OCI-LY1 (cell line): Measurements from ENCODE around the gene SCN7A.

Source experiments
- H2AFZ ChIP-seq: fragments of 200-600 bp; sonication (generic), shearing (Covaris generic); 2 replicates; pipeline ENCODE4 v1.6.0; 2014; ENCODE audit warnings: antibody characterized with exemption, mild to moderate bottlenecking, low read length
- H3F3A ChIP-seq: fragments of 200-600 bp; sonication (generic), shearing (Covaris generic); 2 replicates; pipeline ENCODE4 v1.6.0; 2014; ENCODE audit warnings: mild to moderate bottlenecking, antibody characterized with exemption, low read length, moderate library complexity; ENCODE audit not compliant: insufficient read depth
- H3K27ac ChIP-seq: fragments of 200-600 bp; sonication (generic); 2 replicates; pipeline ENCODE4 v1.5.1; 2014; ENCODE audit warnings: low read length, mixed run types, mild to moderate bottlenecking, low read depth; ENCODE audit not compliant: poor library complexity, severe bottlenecking
- H3K27me3 ChIP-seq: fragments of 200-600 bp; sonication (generic); 2 replicates; pipeline ENCODE4 v1.6.0; 2014; ENCODE audit warnings: antibody characterized with exemption, mild to moderate bottlenecking, low read length, moderate library complexity; ENCODE audit not compliant: insufficient read depth
- H3K36me3 ChIP-seq: fragments of 200-600 bp; sonication (generic); 2 replicates; pipeline ENCODE4 v1.6.1; 2014; ENCODE audit warnings: mild to moderate bottlenecking, antibody characterized with exemption, low read length, moderate library complexity, mixed read lengths; ENCODE audit not compliant: insufficient read depth
- H3K4me1 ChIP-seq: fragments of 200-600 bp; sonication (generic); 2 replicates; pipeline ENCODE4 v1.5.1; 2014; ENCODE audit warnings: mild to moderate bottlenecking, low read length, moderate library complexity; ENCODE audit not compliant: insufficient read depth, severe bottlenecking
- H3K4me2 ChIP-seq: fragments of 200-600 bp; sonication (generic), shearing (Covaris generic); 2 replicates; pipeline ENCODE4 v1.6.1; 2014; ENCODE audit warnings: low read length
- H3K4me3 ChIP-seq: fragments of 200-600 bp; sonication (generic); 2 replicates; pipeline ENCODE4 v1.5.1; 2014; ENCODE audit warnings: low read length, low read depth, mild to moderate bottlenecking, mixed read lengths; ENCODE audit not compliant: poor library complexity, severe bottlenecking
- H3K79me2 ChIP-seq: fragments of 200-600 bp; shearing (Covaris generic); 2 replicates; pipeline ENCODE4 v1.6.1; 2016; ENCODE audit warnings: mixed run types, low read length, mixed read lengths; ENCODE audit not compliant: insufficient read depth
- H3K9ac ChIP-seq: fragments of 200-600 bp; sonication (generic), shearing (Covaris generic); 2 replicates; pipeline ENCODE4 v1.6.1; 2014; ENCODE audit warnings: mild to moderate bottlenecking, low read length, mixed read lengths
- H3K9me2 ChIP-seq: fragments of 200-600 bp; sonication (generic), shearing (Covaris generic); 2 replicates; pipeline ENCODE4 v1.6.1; 2014; ENCODE audit warnings: low read depth, mild to moderate bottlenecking, low read length, mixed read lengths
- H3K9me3 ChIP-seq: fragments of 200-600 bp; shearing (Covaris generic); 2 replicates; pipeline ENCODE4 v1.6.1; 2014; ENCODE audit warnings: low read length, mixed read lengths
- H4K20me1 ChIP-seq: fragments of 200-600 bp; sonication (generic), shearing (Covaris generic); 2 replicates; pipeline ENCODE4 v1.6.0; 2016; ENCODE audit warnings: mild to moderate bottlenecking, low read length; ENCODE audit not compliant: insufficient read depth
- CTCF ChIP-seq: fragments of 200-600 bp; sonication (generic), shearing (Covaris generic); IDR thresholded peaks from 2 replicates; pipeline ENCODE4 v1.5.1; 2017; ENCODE audit warnings: mild to moderate bottlenecking, antibody characterized with exemption, low read length, moderate library complexity, mixed read lengths
- EZH2 ChIP-seq: fragments of 200-600 bp; sonication (generic), shearing (Covaris generic); IDR thresholded peaks from 2 replicates; pipeline ENCODE4 v1.8.0; 2017; ENCODE audit warnings: borderline replicate concordance, mixed run types, mild to moderate bottlenecking, antibody characterized with exemption, low read length, moderate library complexity, mixed read lengths

Gene SCN7A

GRCh38 chr2:166518634-166519390, 24.8 kb upstream of the SCN7A start:
- Histone ChIP-seq H3K9me3 (no peaks in the 10 kb centered on the region), H3F3A (no peaks in the 10 kb centered on the region), H3K9ac (no peak overlapping the region), H3K4me3 (no peak overlapping the region), H4K20me1 (no peaks in the 10 kb centered on the region), H3K27me3 (no peaks in the 10 kb centered on the region), H2AFZ (no peak overlapping the region), H3K27ac (no peak overlapping the region), H3K4me2 (no peak overlapping the region), H3K4me1 (no peaks in the 10 kb centered on the region), H3K79me2 (no peaks in the 10 kb centered on the region), H3K9me2 (no peaks in the 10 kb centered on the region), H3K36me3 (no peaks in the 10 kb centered on the region)
- no peak for TF ChIP-seq EZH2
- no peak for TF ChIP-seq CTCF

- no peaks in the 10 kb centered on the region for H3K9me2 ChIP-seq
- no peaks in the 10 kb centered on the region for H3K36me3 ChIP-seq
- H3K4me1 ChIP-seq, result no peaks in the 10 kb centered on the region
- H3F3A ChIP-seq, result no peaks in the 10 kb centered on the region
- H3K4me3 ChIP-seq, result no peak overlapping the region
- no peaks in the 10 kb centered on the region for H4K20me1 ChIP-seq
- H3K9ac ChIP-seq, result no peak overlapping the region
- no peak overlapping the region for H3K4me2 ChIP-seq
- no peaks in the 10 kb centered on the region for H3K9me3 ChIP-seq
- TF ChIP-seq EZH2 (no peak), CTCF (no peak)
- no peak overlapping the region for H2AFZ ChIP-seq
- no peaks in the 10 kb centered on the region for H3K27me3 ChIP-seq
- H3K79me2 ChIP-seq, result no peaks in the 10 kb centered on the region
- H3K27ac ChIP-seq, result no peak overlapping the region
Observed at GRCh38 chr2:166517533-166518061, 23.5 kb upstream of the SCN7A start.

GRCh38 chr2:166516712-166517303, 22.8 kb upstream of the SCN7A start:
- H3K9ac ChIP-seq, result no peak overlapping the region

More at GRCh38 chr2:166516712-166517303, 22.8 kb upstream of the SCN7A start:
- Histone ChIP-seq H3K4me1 (no peaks in the 10 kb centered on the region), H3K27ac (no peak overlapping the region), H3K4me2 (no peak overlapping the region), H3K4me3 (no peak overlapping the region), H4K20me1 (no peaks in the 10 kb centered on the region), H3K9me2 (no peaks in the 10 kb centered on the region), H3K27me3 (no peaks in the 10 kb centered on the region), H3K79me2 (no peaks in the 10 kb centered on the region), H3K9me3 (no peaks in the 10 kb centered on the region), H3F3A (no peaks in the 10 kb centered on the region), H3K36me3 (no peaks in the 10 kb centered on the region), H2AFZ (no peak overlapping the region)
- TF ChIP-seq EZH2 (no peak), CTCF (peak; percentile 49)
